ENCODE measurements around the gene SLC9A9. TPM values are rescaled to one million over a fixed set of nuclear protein-coding genes. Genes with fewer than 3 reads are reported as not detected.

SLC9A9 gene
- total and polyA plus RNA-seq, 2 of the 8 experiments (the other 6 are each of a cell fraction or from before 2014, with no cell fraction given) = 0.48 to 1.1 TPM

DNA sequence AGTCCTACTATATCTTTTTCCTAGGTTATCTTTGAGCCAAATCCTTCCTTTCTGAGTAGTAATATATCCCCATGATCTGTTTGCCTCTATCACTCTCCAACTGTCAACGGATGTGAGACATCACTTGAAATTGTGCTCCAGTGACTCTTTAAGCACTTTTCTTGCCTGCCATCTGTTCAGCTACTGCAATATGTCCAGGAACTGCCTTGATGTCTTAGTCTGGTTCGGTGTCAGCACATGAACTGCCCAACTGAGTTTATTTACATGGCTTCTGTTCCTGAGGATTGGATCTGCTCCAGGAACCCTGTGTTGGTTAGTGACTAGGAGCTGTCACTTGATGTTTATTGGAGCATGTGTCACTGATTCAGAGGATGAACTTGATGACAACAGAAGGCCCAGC, 116.5 kb downstream of the SLC9A9 start:
- no peaks in the 10 kb centered on the region for H3K27me3 ChIP-seq (replicated peaks in 1 of 4; ENCODE audit: control insufficient read depth in 3 of 4, extremely low read depth in 1 of 4, insufficient read depth in 3 of 4, low read length in 3 of 4)
- FAIRE-seq (no peak), DNase-seq (ENCODE audit: low read depth in 1 of 2, low spot score in 2 of 2) (no peak)
- H3K4me1 ChIP-seq (replicated peaks in 1 of 4; ENCODE audit: control insufficient read depth in 3 of 4, insufficient read depth in 4 of 4, low read length in 3 of 4) = no peaks in the 10 kb centered on the region
- H3K79me2 ChIP-seq (ENCODE audit: control insufficient read depth in 1 of 2, insufficient read depth in 2 of 2, low read length in 2 of 2) = no peaks in the 10 kb centered on the region
- no peak overlapping the region for H3K27ac ChIP-seq (ENCODE audit: low read depth, low read length)
- no peak overlapping the region for H3K9ac ChIP-seq (replicated peaks in 1 of 4; ENCODE audit: extremely low read depth in 1 of 4, low read depth in 3 of 4, low read length in 3 of 4)
- no peak overlapping the region for H2BK5ac ChIP-seq (ENCODE audit: low read depth, low read length)
- no peaks in the 10 kb centered on the region for H3K36me3 ChIP-seq (ENCODE audit: control insufficient read depth in 2 of 4, insufficient read depth in 4 of 4, low read length in 3 of 4)
- H3K9me3 ChIP-seq (ENCODE audit: insufficient read depth in 2 of 2, low read depth in 1 of 2, low read length in 1 of 2) = no peaks in the 10 kb centered on the region
- no peaks in the 10 kb centered on the region for H4K20me1 ChIP-seq (replicated peaks in 1 of 2; ENCODE audit: control insufficient read depth in 1 of 2, insufficient read depth in 2 of 2, low read length in 2 of 2)
- no peak overlapping the region for H4K91ac ChIP-seq (replicated peaks; ENCODE audit: insufficient read length, low read length)
- no peak overlapping the region for H3K4me2 ChIP-seq (ENCODE audit: insufficient read depth in 1 of 2, low read depth in 2 of 2, low read length in 2 of 2)
- ChIA-PET CTCF (ENCODE audit: partially characterized antibody) (no interaction called here), POLR2A (ENCODE audit: partially characterized antibody) (no interaction called here)
- no peak overlapping the region for H3K4me3 ChIP-seq (ENCODE audit: extremely low read depth in 1 of 4, insufficient read depth in 2 of 4, low read depth in 3 of 4, low read length in 4 of 4)
- H2BK20ac ChIP-seq (ENCODE audit: low read length) = no peak overlapping the region
- H4K8ac ChIP-seq (ENCODE audit: extremely low read depth, insufficient read depth, low read length) = no peak overlapping the region
- WGBS, 2 experiments (ENCODE audit: extremely low coverage in 1 of 2, insufficient coverage in 1 of 2, insufficient read length in 1 of 2, insufficient replicate concordance in 2 of 2, low coverage in 1 of 2, low lambda C conversion rate in 2 of 2, missing lambda C conversion rate in 1 of 2) = 85% methylated on average over 2 of the region's 2 CpGs; no CpG with 5 or more reads in 1 of the 2 experiments
- H4K5ac ChIP-seq (ENCODE audit: insufficient read length, low read depth, low read length) = no peak overlapping the region
- no peak overlapping the region for H2AFZ ChIP-seq (ENCODE audit: low read length)
- no peak overlapping the region for H2AK5ac ChIP-seq (ENCODE audit: low read depth, low read length)
- H2BK15ac ChIP-seq (ENCODE audit: low read length) = no peak overlapping the region
- H2BK12ac ChIP-seq (ENCODE audit: low read depth, low read length) = no peak overlapping the region
- H3K79me1 ChIP-seq (ENCODE audit: low read depth, low read length) = no peaks in the 10 kb centered on the region
- H3K18ac ChIP-seq (ENCODE audit: extremely low read depth, low read length) = no peak overlapping the region
- no peaks in the 10 kb centered on the region; the same call in 1 of the 2 replicates for H3K23me2 ChIP-seq (ENCODE audit: low read depth, low read length)
- H3K56ac ChIP-seq (replicated peaks; ENCODE audit: insufficient read length, low read depth, low read length) = no peak overlapping the region
- no peak overlapping the region for H2BK120ac ChIP-seq (replicated peaks; ENCODE audit: low read depth, low read length)
- no peak overlapping the region for H3K4ac ChIP-seq (replicated peaks; ENCODE audit: insufficient read length, low read depth, low read length)
- no peak overlapping the region for H3K14ac ChIP-seq (ENCODE audit: insufficient read length)
- TF ChIP-seq, protein P1, sequence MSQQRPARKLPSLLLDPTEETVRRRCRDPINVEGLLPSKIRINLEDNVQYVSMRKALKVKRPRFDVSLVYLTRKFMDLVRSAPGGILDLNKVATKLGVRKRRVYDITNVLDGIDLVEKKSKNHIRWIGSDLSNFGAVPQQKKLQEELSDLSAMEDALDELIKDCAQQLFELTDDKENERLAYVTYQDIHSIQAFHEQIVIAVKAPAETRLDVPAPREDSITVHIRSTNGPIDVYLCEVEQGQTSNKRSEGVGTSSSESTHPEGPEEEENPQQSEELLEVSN (IDR thresholded peaks at IDR 0.05) = no peak
- TF ChIP-seq SUZ12 (IDR thresholded peaks at IDR 0.05; ENCODE audit: low read length) (no peak), TAF7 (optimal IDR thresholded peaks at IDR 0.05; ENCODE audit: borderline replicate concordance, low read depth, low read length) (no peak), MAFK (IDR thresholded peaks at IDR 0.05; ENCODE audit: low read depth, low read length) (no peak), CREB1 (IDR thresholded peaks at IDR 0.05) (no peak), RFX5 (IDR thresholded peaks at IDR 0.05; ENCODE audit: borderline replicate concordance, low read depth, low read length) (no peak)
- no peak overlapping the region for H3K23ac ChIP-seq (ENCODE audit: insufficient read length)
